Osteoblast (primary cell): Measurements from ENCODE around the gene COG3. TPM values are rescaled to one million over a fixed set of nuclear protein-coding genes. Genes with fewer than 3 reads are reported as not detected.

Experiments used
- DNase-seq: peaks from one replicate; pipeline ENCODE4 v3.0.0; 2011; ENCODE audit warnings: low spot score, mixed read lengths; ENCODE audit not compliant: insufficient read length; ENCODE audit errors: missing footprints
- H2AFZ ChIP-seq: 2 replicates; pipeline ENCODE4 v1.6.0; 2011; ENCODE audit warnings: mild to moderate bottlenecking, low read length
- H3K27ac ChIP-seq: 2 replicates; pipeline ENCODE4 v1.5.1; 2011; ENCODE audit warnings: mild to moderate bottlenecking, low read depth, low read length, moderate library complexity
- H3K27me3 ChIP-seq: 2 replicates; pipeline ENCODE4 v1.6.0; 2012; ENCODE audit warnings: mild to moderate bottlenecking, control low read depth, inconsistent platforms, low read length, moderate library complexity; ENCODE audit not compliant: insufficient read depth
- H3K36me3 ChIP-seq: 2 replicates; pipeline ENCODE4 v1.5.1; 2011; ENCODE audit warnings: mild to moderate bottlenecking, low read length, control low read depth, moderate library complexity; ENCODE audit not compliant: insufficient read depth
- H3K4me1 ChIP-seq: 2 replicates; pipeline ENCODE4 v1.5.1; 2011; ENCODE audit warnings: mild to moderate bottlenecking, low read length, control low read depth, moderate library complexity; ENCODE audit not compliant: insufficient read depth
- H3K4me2 ChIP-seq: 2 replicates; pipeline ENCODE4 v1.6.0; 2011; ENCODE audit warnings: mild to moderate bottlenecking, low read length; ENCODE audit not compliant: insufficient read depth
- H3K4me3 ChIP-seq: fragments of 200-600 bp; sonication (generic); 3 replicates; pipeline ENCODE4 v1.5.1; 2012; ENCODE audit warnings: mild to moderate bottlenecking, low read length, inconsistent platforms; ENCODE audit not compliant: insufficient read depth
- H3K79me2 ChIP-seq: 2 replicates; pipeline ENCODE4 v1.6.0; 2012; ENCODE audit warnings: mild to moderate bottlenecking, low read length, control low read depth, inconsistent platforms; ENCODE audit not compliant: insufficient read depth
- H3K9me3 ChIP-seq: 2 replicates; pipeline ENCODE4 v1.5.1; 2011; ENCODE audit warnings: low read depth, low read length, control low read depth
- H4K20me1 ChIP-seq: 2 replicates; pipeline ENCODE4 v1.6.0; 2012; ENCODE audit warnings: mild to moderate bottlenecking, low read length, control low read depth; ENCODE audit not compliant: insufficient read depth
- total RNA-seq: library from RNA; depleted of rRNA; stranded (reverse); fragments of >200 nt; gene quantifications from 2 replicates; pipeline ENCODE4 v1.2.3, GENCODE V29; 2012
- TF ChIP-seq, protein P1 (sequence below): IDR thresholded peaks from 2 replicates; pipeline ENCODE4 v1.5.1; 2011; ENCODE audit warnings: mild to moderate bottlenecking, low read depth, low read length, moderate library complexity; ENCODE audit errors: extremely low read depth

COG3 gene
- total RNA-seq, 1 donor: 35.5 TPM

DNA sequence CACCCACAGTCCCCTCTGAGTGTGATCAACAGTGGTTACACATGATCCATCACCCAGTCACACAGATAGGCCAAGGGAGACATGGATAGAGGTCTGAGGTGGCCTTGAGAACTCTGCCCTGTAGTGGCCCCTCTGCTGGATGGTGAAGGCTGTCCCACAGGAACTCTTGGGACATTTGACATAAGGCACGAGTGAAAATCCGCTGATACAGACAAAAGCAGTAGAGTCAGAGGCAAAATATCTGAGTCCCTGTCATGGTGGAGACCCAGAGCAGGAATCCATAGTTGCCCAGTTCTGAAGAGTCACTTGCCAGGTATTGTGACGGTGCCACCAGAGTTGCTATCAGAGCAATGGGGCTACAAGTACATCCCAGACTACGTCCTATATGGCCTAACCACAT, 27.8 kb upstream of the COG3 start:
- no peaks in the 10 kb centered on the region for H4K20me1 ChIP-seq
- no peak overlapping the region for H3K27ac ChIP-seq
- H3K9me3 ChIP-seq: no peaks in the 10 kb centered on the region
- TF ChIP-seq, protein P1, sequence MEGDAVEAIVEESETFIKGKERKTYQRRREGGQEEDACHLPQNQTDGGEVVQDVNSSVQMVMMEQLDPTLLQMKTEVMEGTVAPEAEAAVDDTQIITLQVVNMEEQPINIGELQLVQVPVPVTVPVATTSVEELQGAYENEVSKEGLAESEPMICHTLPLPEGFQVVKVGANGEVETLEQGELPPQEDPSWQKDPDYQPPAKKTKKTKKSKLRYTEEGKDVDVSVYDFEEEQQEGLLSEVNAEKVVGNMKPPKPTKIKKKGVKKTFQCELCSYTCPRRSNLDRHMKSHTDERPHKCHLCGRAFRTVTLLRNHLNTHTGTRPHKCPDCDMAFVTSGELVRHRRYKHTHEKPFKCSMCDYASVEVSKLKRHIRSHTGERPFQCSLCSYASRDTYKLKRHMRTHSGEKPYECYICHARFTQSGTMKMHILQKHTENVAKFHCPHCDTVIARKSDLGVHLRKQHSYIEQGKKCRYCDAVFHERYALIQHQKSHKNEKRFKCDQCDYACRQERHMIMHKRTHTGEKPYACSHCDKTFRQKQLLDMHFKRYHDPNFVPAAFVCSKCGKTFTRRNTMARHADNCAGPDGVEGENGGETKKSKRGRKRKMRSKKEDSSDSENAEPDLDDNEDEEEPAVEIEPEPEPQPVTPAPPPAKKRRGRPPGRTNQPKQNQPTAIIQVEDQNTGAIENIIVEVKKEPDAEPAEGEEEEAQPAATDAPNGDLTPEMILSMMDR: no peak
- H3K4me1 ChIP-seq: peaks cover 16% of the 10 kb centered on the region
- H2AFZ ChIP-seq: no peak overlapping the region
- H3K36me3 ChIP-seq: no peaks in the 10 kb centered on the region
- H3K79me2 ChIP-seq: no peaks in the 10 kb centered on the region
- H3K27me3 ChIP-seq: no peaks in the 10 kb centered on the region
- no peak overlapping the region for H3K4me3 ChIP-seq
- H3K4me2 ChIP-seq: no peak overlapping the region
- no peak for DNase-seq

DNA sequence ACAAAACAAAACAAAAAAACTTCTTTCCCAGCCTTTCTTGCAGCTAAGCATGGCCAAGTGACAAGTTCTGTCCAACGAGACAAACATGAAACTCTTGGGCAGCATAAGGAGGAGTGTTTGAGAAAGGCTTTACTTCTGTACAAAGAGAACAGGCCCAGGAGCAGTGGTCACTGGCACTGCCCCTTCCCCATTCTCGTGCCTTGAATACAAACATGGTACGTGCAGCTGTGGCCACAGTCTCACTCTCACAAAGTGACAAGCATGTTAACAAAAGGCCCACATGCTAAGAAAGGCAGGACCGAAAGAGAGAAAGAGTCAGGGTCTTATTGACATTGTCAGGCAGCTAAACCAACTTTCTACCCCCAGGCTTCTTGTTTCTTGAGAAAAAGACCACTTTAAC, 26.8 kb upstream of the COG3 start:
- DNase-seq: no peak
- H3K4me1 ChIP-seq: peaks cover 18% of the 10 kb centered on the region
- H3K9me3 ChIP-seq: no peaks in the 10 kb centered on the region
- H4K20me1 ChIP-seq: no peaks in the 10 kb centered on the region
- TF ChIP-seq, protein P1: no peak
- no peaks in the 10 kb centered on the region for H3K36me3 ChIP-seq
- H3K27ac ChIP-seq: no peak overlapping the region
- H2AFZ ChIP-seq: no peak overlapping the region
- H3K4me3 ChIP-seq: no peak overlapping the region
- H3K79me2 ChIP-seq: no peaks in the 10 kb centered on the region
- no peaks in the 10 kb centered on the region for H3K27me3 ChIP-seq
- no peak overlapping the region for H3K4me2 ChIP-seq

DNA sequence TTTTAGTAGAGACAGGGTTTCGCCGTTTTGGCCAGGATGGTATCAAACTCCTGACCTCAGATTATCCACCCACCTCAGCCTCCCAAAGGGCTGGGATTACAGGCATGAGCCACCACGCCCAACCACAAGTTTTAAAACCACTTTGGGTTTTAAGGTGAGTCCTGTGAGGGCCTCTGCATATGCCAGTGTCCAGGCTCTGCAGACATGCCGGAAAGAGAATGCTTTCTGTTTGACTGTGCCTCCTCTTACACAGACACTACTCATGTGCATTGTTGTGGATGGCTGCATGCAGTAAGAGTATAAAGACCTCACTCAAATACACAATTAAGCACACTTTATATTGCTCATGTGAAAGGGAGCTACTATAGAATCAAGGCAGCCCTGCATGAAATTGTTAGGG, 25.7 kb upstream of the COG3 start:
- H4K20me1 ChIP-seq: no peaks in the 10 kb centered on the region
- no peaks in the 10 kb centered on the region for H3K79me2 ChIP-seq
- no peak overlapping the region for H3K27ac ChIP-seq
- no peaks in the 10 kb centered on the region for H3K9me3 ChIP-seq
- DNase-seq: no peak
- TF ChIP-seq, protein P1: no peak
- peaks cover 18% of the 10 kb centered on the region for H3K4me1 ChIP-seq
- H3K4me3 ChIP-seq: no peak overlapping the region
- H3K4me2 ChIP-seq: no peak overlapping the region
- no peaks in the 10 kb centered on the region for H3K27me3 ChIP-seq
- no peak overlapping the region for H2AFZ ChIP-seq
- H3K36me3 ChIP-seq: no peaks in the 10 kb centered on the region

DNA sequence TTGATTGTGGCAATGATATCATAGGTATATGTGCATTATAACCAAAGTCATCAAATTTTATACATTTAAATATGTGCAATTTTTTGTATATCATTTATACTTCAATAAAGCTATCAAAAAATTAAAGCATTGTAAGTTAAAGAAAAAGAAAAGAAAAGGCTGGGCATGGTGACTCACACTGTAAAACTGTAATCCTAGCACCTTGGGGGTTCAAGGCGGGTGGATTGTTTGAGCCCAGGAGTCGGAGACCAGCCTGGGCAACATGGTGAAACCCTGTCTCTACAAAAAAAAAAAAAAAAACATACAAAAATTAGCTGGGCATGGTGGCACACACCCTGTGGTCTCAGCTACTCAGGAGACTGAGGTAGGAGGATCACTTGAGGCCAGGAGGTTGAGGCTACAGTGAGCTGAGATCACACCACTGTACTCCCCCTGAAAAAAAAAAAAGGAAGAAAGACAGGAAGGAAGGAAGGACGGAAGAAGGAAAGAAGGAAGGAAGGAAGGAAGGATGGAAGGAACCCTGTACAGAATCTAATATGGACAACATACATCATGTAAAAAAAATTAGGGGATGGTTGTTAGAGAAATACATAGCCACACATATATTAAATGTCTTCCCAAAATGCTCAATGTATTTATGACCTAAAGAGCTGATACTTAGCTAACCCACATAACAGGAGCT, 24.8 kb upstream of the COG3 start:
- no peaks in the 10 kb centered on the region for H4K20me1 ChIP-seq
- H2AFZ ChIP-seq: no peak overlapping the region
- H3K27me3 ChIP-seq: no peaks in the 10 kb centered on the region
- H3K4me3 ChIP-seq: no peak overlapping the region
- no peak overlapping the region for H3K27ac ChIP-seq
- DNase-seq: no peak
- no peaks in the 10 kb centered on the region for H3K9me3 ChIP-seq
- TF ChIP-seq, protein P1: no peak
- peaks cover 18% of the 10 kb centered on the region for H3K4me1 ChIP-seq
- no peaks in the 10 kb centered on the region for H3K36me3 ChIP-seq
- H3K79me2 ChIP-seq: no peaks in the 10 kb centered on the region
- no peak overlapping the region for H3K4me2 ChIP-seq
